HUDEP-2 (cell line): ENCODE data around the gene DNAH10.

Source experiments
- DNase-seq, 76 experiments: peaks; one replicate each; lab custom pipeline; 2025; ENCODE audit not compliant: unreplicated experiment in 76 of 76; lab: John Stamatoyannopoulos, UW

Gene DNAH10

GRCh38 chr12:123743002-123743401, 19.1 kb upstream of the DNAH10 start:
- DNase-seq = peak in 57 of 76 experiments; percentile 6 to 71 (median 36)

- peak in 2 of 76 experiments; percentile 9 to 14 for DNase-seq
Observed at GRCh38 chr12:123744836-123745235, 17.3 kb upstream of the DNAH10 start.

- no peak for DNase-seq
Observed at GRCh38 chr12:123747309-123747708, 14.8 kb upstream of the DNAH10 start.

DNA sequence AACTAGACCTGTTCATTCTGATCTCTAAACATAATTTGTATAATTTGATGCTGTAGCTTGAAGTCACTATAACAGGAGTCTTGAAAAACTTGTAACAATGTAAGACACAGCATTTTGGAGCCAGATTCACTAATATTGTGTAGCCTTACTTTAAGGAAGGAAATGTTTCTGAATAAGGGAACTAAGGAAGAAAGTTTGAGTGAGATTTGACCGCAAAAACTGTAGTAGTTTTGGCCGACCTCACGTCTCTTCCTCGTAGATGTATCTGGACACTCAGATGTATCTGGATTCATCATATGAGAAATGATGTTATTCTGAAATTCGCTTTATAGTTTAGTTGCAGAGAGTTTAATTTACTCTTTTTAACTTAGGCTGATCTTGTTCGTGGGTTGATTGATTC, 13.9 kb upstream of the DNAH10 start:
- no peak for DNase-seq

GRCh38 chr12:123748661-123749060, 13.4 kb upstream of the DNAH10 start:
- no peak for DNase-seq

DNA sequence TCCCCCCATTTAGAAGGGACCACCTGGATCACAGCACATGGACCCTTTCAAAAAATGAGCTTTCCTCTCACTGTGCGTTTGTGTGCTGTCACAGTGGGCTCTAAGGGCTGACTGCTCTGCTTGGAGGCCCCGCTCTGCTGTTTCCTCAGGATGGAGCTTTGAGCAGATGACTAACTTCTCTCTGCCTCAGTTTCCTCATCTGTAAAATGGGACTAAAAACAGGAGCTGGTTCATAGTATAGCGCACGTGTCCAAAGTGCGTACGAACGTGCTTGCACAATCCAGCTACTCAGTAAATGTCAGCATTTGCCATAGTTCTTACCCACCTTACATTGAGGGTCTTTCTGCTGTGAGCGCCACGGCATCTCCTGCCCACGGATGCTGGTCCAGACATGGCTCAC, 12.7 kb upstream of the DNAH10 start:
- no peak for DNase-seq

DNA sequence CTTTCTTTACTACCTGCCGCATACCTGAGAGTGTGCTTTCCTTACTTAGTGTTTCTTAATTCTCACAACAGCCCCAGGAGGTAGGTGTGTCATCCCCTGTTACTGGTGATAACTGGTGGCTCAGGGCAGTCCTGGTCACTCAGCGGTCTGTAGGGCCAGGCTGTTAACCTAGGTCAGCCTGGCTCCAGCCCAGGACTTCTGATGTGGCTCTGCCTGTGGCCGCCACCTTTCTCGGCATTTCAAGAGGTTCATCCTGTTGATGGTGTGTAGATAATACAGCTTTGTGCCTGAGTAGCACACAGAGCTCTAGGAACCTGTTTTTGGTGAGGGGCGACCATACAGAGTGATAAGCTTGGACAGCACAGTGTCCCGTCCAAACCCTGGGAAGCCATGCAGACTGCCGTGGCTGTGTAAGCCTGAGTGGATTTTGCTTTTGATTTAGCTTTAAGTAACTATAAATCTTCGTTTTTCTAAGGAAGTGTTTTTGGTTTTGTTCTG, 11.9 kb upstream of the DNAH10 start:
- no peak for DNase-seq

DNA sequence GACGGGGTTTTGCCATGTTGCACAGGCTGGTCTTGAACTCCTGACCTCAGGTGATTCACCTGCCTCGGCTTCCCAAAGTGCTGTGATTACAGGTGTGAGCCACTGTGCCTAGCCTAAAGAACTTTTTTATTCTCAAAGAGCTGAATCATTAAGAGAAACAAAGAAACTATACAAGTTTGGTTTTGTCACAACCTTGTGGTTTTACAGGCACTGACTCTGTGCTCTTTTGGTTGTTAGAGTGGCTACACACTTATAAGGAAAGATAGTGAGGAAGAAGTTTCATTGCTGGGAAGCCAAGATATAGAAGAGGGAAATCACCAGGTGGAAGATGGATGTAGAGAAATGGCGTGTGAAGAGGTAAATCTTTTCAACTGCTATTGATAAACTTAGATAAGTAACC, 10.1 kb upstream of the DNAH10 start:
- DNase-seq = no peak

- DNase-seq = no peak
Observed at GRCh38 chr12:123754041-123754772, 7.9 kb upstream of the DNAH10 start.

GRCh38 chr12:123757561-123757960, 4.5 kb upstream of the DNAH10 start:
- DNase-seq = no peak

- no peak for DNase-seq
Observed at GRCh38 chr12:123760267-123760938, 1.7 kb upstream of the DNAH10 start.

DNA sequence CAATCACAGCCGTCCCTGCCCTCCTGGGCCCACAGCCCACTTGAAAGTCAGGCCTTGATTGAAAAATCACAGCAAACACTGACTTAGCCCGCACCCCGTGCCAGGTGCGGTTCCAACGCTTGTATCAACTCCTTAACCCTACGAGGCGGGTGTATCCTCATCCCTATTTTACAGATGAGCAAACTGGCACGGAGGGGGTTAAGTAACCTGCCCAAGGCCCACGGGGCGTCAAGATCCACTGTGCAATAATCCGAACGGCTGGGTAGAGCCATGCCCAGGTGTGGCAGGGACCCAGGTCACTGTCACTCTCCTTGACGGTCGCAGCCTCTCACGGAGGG, 583 bp downstream of the DNAH10 start:
- DNase-seq = no peak

GRCh38 chr12:123763093-123763492, 992 bp downstream of the DNAH10 start:
- DNase-seq = no peak

- DNase-seq = no peak
Observed at GRCh38 chr12:123764109-123764508, 2.0 kb downstream of the DNAH10 start.

DNA sequence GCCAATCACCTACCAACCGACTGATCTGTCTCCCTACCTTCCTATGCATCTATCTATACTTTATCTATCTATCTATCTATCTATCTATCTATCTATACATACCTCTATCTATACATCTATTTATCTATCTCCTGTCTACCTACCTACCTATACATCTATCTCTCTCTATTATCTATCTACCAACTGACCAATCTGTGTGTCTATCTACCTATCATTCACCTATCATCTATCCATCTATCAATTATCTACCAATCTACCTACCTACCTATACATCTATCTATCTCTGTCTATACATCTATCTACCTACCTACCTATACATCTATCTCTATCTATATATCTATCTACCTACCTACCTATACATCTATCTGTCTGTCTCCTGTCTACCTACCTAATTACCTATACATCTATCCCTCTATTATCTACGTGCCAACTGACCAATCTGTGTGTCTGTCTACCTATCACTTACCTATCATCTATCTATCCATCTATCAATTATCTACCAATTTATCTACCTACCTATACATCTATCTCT, 3.5 kb downstream of the DNAH10 start:
- DNase-seq = no peak

DNA sequence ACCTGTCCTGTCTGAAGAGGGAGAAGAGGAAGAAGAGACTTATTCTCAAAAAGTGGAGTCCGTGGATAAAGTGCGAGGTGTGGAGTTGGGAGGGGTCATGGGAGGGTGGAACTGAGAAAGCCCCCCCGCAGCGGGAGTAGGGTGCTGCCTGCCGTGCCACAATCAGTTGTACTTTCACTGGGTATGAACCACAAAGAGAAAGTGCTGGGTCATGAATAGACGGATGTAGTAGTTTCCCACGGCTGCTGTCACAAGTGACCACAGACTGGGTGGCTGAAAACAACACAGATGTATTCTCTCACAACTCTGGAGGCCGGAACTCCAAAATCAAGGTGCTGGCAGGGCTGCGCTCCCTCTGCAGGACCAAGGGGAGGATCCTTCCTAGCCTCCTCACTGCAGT, 5.5 kb downstream of the DNAH10 start:
- DNase-seq = no peak

DNA sequence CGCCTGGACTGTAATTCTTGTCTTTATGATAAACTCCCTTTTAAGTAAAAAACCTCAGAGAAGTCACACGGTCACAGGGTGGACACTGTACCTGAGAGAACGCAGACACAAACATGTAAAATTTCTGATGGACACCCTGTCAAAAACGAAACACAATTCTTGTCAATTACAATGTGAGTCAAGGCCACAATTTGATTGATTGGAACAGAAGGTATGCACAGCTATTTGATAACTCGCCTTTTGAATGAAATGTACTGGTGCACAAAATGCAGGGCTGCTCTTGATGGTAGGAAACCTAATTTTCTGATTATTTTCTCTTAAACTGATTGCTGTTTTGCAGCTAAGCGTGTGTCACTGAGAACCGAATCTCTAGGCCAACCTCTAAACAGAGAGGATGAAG, 9.2 kb downstream of the DNAH10 start:
- DNase-seq = no peak

GRCh38 chr12:123772074-123772473, 10.0 kb downstream of the DNAH10 start:
- no peak for DNase-seq

DNA sequence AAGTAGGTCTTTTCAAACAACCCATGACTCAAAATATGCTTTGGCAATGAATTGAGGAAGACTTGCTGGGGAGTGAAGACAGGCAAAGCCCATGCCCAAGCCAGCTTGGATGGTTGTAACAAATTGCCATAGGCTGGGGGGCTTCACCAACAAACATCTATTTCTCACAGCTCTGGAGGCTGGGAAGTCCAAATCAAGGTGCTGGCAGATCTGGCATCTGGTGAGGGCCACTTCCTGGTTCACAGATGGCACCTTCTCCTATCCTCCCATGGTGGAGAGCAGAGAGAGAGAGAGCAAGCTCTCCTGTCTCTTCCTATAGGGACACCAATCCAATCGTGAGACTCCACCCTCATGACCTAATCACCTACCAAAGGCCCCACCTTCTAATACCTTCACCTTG, 11.3 kb downstream of the DNAH10 start:
- DNase-seq = no peak

GRCh38 chr12:123779551-123779950, 17.4 kb downstream of the DNAH10 start:
- DNase-seq = no peak

DNA sequence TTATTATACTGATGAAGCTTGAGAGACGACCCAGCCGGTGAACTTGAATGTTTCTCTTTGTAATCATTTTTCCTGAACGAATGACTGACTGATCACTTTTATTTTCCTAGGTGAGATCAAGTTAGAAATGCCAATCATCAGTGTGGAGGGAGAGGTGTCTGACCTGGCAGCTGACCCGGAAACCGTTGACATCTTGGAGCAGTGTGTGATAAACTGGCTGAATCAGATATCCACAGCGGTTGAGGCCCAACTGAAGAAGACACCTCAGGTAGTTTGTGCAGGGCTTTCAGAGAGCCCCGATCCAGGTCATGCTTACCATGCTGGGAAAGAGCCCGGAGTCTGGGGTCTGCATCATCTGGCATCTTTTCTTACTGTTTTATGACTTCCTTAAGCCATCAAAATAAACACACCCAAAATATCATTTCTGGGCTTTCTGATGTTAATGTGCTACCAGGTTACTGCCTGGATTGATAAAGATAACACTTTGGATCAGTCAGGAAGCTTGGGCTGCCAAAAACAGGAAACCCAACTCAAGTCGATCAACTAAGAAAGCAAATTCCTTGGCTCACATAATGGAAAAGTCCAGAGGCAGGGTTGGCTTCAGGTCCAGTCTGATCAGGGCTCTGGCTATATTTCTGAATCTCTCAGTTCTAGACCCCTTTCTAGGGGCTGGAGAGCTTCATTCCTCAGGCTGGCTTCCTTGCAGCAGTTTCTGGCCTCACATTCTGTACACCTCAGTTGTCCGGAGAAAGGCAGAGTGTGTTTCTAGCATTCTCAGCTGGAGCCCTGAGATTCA, 21.1 kb downstream of the DNAH10 start:
- no peak for DNase-seq
